NAMALWA (cell line): ENCODE data around the gene CHST11.

Experiments
- DNase-seq: peaks from one replicate; pipeline ENCODE4 v3.0.0-alpha.2; 2015; ENCODE audit warnings: low spot score

CHST11 gene

GRCh38 chr12:104503191-104503590 lies 46.4 kb downstream of the CHST11 start:
- no peak for DNase-seq

GRCh38 chr12:104504146-104504545 lies 47.4 kb downstream of the CHST11 start:
- no peak for DNase-seq

- peak; percentile 67 for DNase-seq
These were observed 48.5 kb downstream of the CHST11 start for GRCh38 chr12:104505095-104505818.

GRCh38 chr12:104506676-104507401 lies 50.1 kb downstream of the CHST11 start:
- no peak for DNase-seq

- DNase-seq = no peak
These were observed 50.9 kb downstream of the CHST11 start for GRCh38 chr12:104507672-104508071.

- no peak for DNase-seq
These were observed 52.2 kb downstream of the CHST11 start for GRCh38 chr12:104508752-104509446.

- DNase-seq = no peak
These were observed 53.6 kb downstream of the CHST11 start for GRCh38 chr12:104510145-104510872.

GRCh38 chr12:104510873-104511440 lies 54.2 kb downstream of the CHST11 start:
- no peak for DNase-seq

- no peak for DNase-seq
These were observed 56.9 kb downstream of the CHST11 start for GRCh38 chr12:104513681-104514080.

GRCh38 chr12:104514092-104514810 lies 57.5 kb downstream of the CHST11 start:
- no peak for DNase-seq

GRCh38 chr12:104515899-104516298 lies 59.2 kb downstream of the CHST11 start:
- no peak for DNase-seq

GRCh38 chr12:104516821-104517220 lies 60.1 kb downstream of the CHST11 start:
- no peak for DNase-seq

- no peak for DNase-seq
These were observed 61.1 kb downstream of the CHST11 start for GRCh38 chr12:104517880-104518279.

GRCh38 chr12:104519190-104520019 lies 62.7 kb downstream of the CHST11 start:
- DNase-seq = no peak

GRCh38 chr12:104520242-104520900 lies 63.6 kb downstream of the CHST11 start:
- DNase-seq = peak; percentile 50

- no peak for DNase-seq
These were observed 65.0 kb downstream of the CHST11 start for GRCh38 chr12:104521731-104522130.

GRCh38 chr12:104522985-104523722 lies 66.4 kb downstream of the CHST11 start:
- peak; percentile 37 for DNase-seq

- no peak for DNase-seq
These were observed 67.5 kb downstream of the CHST11 start for GRCh38 chr12:104524034-104524832.
